Upper lobe of left lung (tissue), 6 donors: Measurements from ENCODE around the gene SEPHS1. TPM values are rescaled to one million over a fixed set of nuclear protein-coding genes. Genes with fewer than 3 reads are reported as not detected.

ENCODE experiments used
- ATAC-seq, 2 donors: fragments of 200-7000 bp; cut with Tn5 transposase; one replicate each; pipeline ENCODE4 v1.9.1; 2022; ENCODE audit warnings: mild to moderate bottlenecking in 2 of 2, moderate library complexity in 2 of 2; ENCODE audit not compliant: low FRiP score in 2 of 2
- DNase-seq, 2 donors: peaks; one replicate each; pipeline ENCODE4 v3.0.0-alpha.2; 2019 to 2020
- H3K27ac ChIP-seq, 4 donors: fragments of 200-600 bp; sonication (generic); one replicate each; pipeline ENCODE4 v1.5.1; 2016 to 2019
- H3K27me3 ChIP-seq, 4 donors: fragments of 200-600 bp; sonication (generic); one replicate each; pipeline ENCODE4 v1.5.1; 2017 to 2019
- H3K36me3 ChIP-seq, 4 donors: fragments of 200-600 bp; sonication (generic); one replicate each; pipeline ENCODE4 v1.5.1; 2016 to 2019
- H3K4me1 ChIP-seq, 4 donors: fragments of 200-600 bp; sonication (generic); one replicate each; pipeline ENCODE4 v1.5.1; 2018 to 2019
- H3K4me3 ChIP-seq, 4 donors: fragments of 200-600 bp; sonication (generic); one replicate each; pipeline ENCODE4 v1.5.1; 2017 to 2019; ENCODE audit warnings: mild to moderate bottlenecking in 2 of 4, moderate library complexity in 1 of 4
- H3K9me3 ChIP-seq, 4 donors: fragments of 200-600 bp; sonication (generic); one replicate each; pipeline ENCODE4 v1.5.1; 2018 to 2019
- EP300 ChIP-seq, 4 donors: sonication (generic); formaldehyde crosslinking; IDR thresholded peaks; one replicate each; pipeline ENCODE4 v1.5.1; 2017; ENCODE audit warnings: antibody characterized with exemption in 4 of 4, control low read depth in 2 of 4
- POLR2A ChIP-seq, 4 donors: fragments of 450-650 bp; IDR thresholded peaks; one replicate each; pipeline ENCODE4 v1.5.1; 2016 to 2017; ENCODE audit warnings: antibody characterized with exemption in 4 of 4, mild to moderate bottlenecking in 2 of 4
- POLR2AphosphoS5 ChIP-seq, 2 donors: sonication (generic); formaldehyde crosslinking; IDR thresholded peaks; one replicate each; pipeline ENCODE4 v1.5.1; 2017; ENCODE audit warnings: antibody characterized with exemption in 2 of 2
- WGBS, 2 donors: methylation state at CpG; one replicate each; pipeline ENCODE4 v1.1.5; 2017 to 2018; 5-methylcytosine and 5-hydroxymethylcytosine counted together
- total RNA-seq, 6 donors: library from RNA; depleted of rRNA in 4 of 6; stranded (reverse); fragments of >200 nt in 4 of 6; gene quantifications; one replicate each; pipeline versions ENCODE4 v1.1.0 to v1.2.1, GENCODE V29; 2016 to 2021
- TF ChIP-seq, protein P1 (sequence below), 6 experiments: fragments of 450-650 bp in 4 of 6; fragments of 200-600 bp in 2 of 6; sonication (generic) in 2 of 6; IDR thresholded peaks; one replicate each; pipeline ENCODE4 v1.5.1; 2016 to 2019; ENCODE audit warnings: antibody characterized with exemption in 6 of 6
- donor health status: DM: no; HTN: no; CAD: no; lungs with moderate emphysema.
- donor health status: DM: no; HTN: yes; CAD: no; lungs with severe emphysema.

SEPHS1 gene
- total RNA-seq, 6 donors from 2014 or later: 10.0 to 41.9 (median 33.8) TPM

DNA sequence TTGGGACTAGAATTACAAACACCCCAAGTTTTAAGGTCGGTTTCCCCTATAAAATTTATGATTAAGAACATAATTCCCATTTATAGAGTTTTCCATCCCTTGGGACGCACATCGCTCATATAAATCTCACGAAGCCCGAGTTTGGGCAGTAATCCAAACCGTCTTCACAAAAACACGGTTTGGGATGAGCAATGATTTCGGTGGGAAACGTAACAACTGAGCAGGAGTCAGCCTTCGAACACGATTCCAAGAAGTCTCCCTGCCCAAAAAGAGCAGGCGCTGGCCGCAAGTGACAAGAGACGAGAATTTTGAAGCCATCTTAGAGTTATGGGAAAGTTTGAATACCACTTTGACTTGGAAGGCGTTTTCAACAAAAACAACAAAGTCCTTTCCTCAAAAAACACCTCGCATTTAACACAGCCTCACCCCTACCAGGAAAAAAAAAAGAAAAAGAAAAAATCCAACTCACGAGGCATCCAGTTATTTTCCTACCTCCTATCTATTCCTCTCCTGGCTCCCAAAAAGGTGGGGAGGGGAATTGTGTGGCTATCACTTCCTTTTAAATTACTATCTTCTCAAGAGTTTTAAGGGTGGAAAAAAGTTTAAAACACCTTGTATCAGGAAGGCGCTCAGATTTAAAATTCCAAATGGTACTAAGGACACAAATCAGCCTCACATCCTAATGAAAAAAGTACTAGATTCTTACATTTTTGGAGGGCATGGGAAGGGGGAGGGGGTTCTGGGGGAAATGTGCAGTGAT lies 1.6 kb downstream of the SEPHS1 start:
- Histone ChIP-seq H3K36me3 (peaks cover 0 to 4% (median 1%) of the 10 kb centered on the region in 4 donors), H3K27ac (peak overlapping the region; percentile 91 to 98 (median 96)), H3K9me3 (no peaks in the 10 kb centered on the region), H3K4me1 (peaks cover 27 to 42% (median 30%) of the 10 kb centered on the region in 4 donors), H3K27me3 (no peaks in the 10 kb centered on the region), H3K4me3 (peak overlapping the region; percentile 64 to 95 (median 86))
- DNase-seq: no peak
- TF ChIP-seq POLR2AphosphoS5 (IDR thresholded peaks at IDR 0.05): no peak
- TF ChIP-seq EP300 (IDR thresholded peaks at IDR 0.05): no peak
- TF ChIP-seq, protein P1, sequence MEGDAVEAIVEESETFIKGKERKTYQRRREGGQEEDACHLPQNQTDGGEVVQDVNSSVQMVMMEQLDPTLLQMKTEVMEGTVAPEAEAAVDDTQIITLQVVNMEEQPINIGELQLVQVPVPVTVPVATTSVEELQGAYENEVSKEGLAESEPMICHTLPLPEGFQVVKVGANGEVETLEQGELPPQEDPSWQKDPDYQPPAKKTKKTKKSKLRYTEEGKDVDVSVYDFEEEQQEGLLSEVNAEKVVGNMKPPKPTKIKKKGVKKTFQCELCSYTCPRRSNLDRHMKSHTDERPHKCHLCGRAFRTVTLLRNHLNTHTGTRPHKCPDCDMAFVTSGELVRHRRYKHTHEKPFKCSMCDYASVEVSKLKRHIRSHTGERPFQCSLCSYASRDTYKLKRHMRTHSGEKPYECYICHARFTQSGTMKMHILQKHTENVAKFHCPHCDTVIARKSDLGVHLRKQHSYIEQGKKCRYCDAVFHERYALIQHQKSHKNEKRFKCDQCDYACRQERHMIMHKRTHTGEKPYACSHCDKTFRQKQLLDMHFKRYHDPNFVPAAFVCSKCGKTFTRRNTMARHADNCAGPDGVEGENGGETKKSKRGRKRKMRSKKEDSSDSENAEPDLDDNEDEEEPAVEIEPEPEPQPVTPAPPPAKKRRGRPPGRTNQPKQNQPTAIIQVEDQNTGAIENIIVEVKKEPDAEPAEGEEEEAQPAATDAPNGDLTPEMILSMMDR (IDR thresholded peaks at IDR 0.05): no peak
- TF ChIP-seq POLR2A (IDR thresholded peaks at IDR 0.05): no peak
- 19 to 31% methylated on average over 18 of the region's 18 CpGs for WGBS, 2 donors
- no peak for ATAC-seq

DNA sequence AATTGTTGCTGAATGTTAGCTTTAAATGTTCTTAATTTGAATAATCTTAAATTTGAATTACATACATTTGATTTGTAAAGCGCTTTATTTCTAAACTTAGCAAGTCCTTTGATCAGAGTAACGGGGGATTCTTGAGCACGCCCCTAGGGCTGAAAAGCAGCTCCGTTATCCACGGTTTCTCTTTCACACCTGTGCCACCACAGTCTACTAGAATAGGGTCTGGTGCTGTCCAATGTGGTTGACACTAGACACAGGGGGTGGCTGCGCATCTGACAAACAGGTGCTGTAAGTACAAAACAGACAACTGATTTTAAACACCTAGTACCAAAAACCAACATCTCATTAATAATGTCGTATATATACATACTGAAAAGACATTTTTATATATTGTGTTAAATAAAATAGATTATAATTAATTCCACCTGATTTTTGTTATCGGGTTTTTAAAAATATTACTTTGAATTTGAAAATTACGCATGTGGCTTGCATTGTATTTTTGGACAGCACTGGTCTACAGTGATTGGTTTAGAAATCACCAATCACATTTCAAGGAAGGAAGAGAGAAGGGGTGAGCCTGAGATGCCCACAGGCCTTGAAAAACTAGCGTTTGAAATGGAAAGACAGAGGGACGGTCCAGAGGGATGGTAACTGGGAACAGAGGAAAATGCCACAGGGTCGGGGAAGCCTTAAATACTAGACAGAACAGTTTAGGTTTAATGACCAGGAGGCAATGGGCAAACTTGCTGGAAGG lies 7.3 kb downstream of the SEPHS1 start:
- TF ChIP-seq, protein P1 (IDR thresholded peaks at IDR 0.05): no peak
- TF ChIP-seq EP300 (IDR thresholded peaks at IDR 0.05) (no peak), POLR2A (IDR thresholded peaks at IDR 0.05) (no peak), POLR2AphosphoS5 (IDR thresholded peaks at IDR 0.05) (no peak)
- ATAC-seq (no peak), DNase-seq (no peak)
- Histone ChIP-seq H3K27ac (no peak overlapping the region), H3K9me3 (no peaks in the 10 kb centered on the region), H3K27me3 (no peaks in the 10 kb centered on the region), H3K36me3 (peaks cover 0 to 18% (median 12%) of the 10 kb centered on the region in 4 donors), H3K4me3 (no peak overlapping the region), H3K4me1 (peaks cover 4 to 17% (median 11%) of the 10 kb centered on the region in 4 donors)
- 86 to 90% methylated on average over 12 of the region's 12 CpGs for WGBS, 2 donors

GRCh38 chr10:13340068-13340467 lies 8.0 kb downstream of the SEPHS1 start:
- Histone ChIP-seq H3K27me3 (no peaks in the 10 kb centered on the region), H3K4me3 (no peak overlapping the region), H3K36me3 (peaks cover 0 to 25% (median 15%) of the 10 kb centered on the region in 4 donors), H3K27ac (no peak overlapping the region), H3K9me3 (no peaks in the 10 kb centered on the region), H3K4me1 (peaks cover 0 to 12% (median 4%) of the 10 kb centered on the region in 4 donors)
- no peak for DNase-seq
- 70 to 81% methylated on average over 9 of the region's 9 CpGs for WGBS, 2 donors
- ATAC-seq: no peak
- TF ChIP-seq, protein P1 (IDR thresholded peaks at IDR 0.05): no peak
- no peak for TF ChIP-seq POLR2AphosphoS5 (IDR thresholded peaks at IDR 0.05)
- TF ChIP-seq POLR2A (IDR thresholded peaks at IDR 0.05): no peak
- no peak for TF ChIP-seq EP300 (IDR thresholded peaks at IDR 0.05)

GRCh38 chr10:13338390-13339110 lies 9.5 kb downstream of the SEPHS1 start:
- H3K4me3 ChIP-seq: no peak overlapping the region
- H3K27ac ChIP-seq: no peak overlapping the region
- ATAC-seq: no peak
- TF ChIP-seq POLR2A (IDR thresholded peaks at IDR 0.05) (no peak), EP300 (IDR thresholded peaks at IDR 0.05) (no peak)
- TF ChIP-seq, protein P1 (IDR thresholded peaks at IDR 0.05): no peak
- no peak for DNase-seq
- no peaks in the 10 kb centered on the region for H3K9me3 ChIP-seq
- peaks cover 0 to 40% (median 19%) of the 10 kb centered on the region in 4 donors for H3K36me3 ChIP-seq
- H3K27me3 ChIP-seq: no peaks in the 10 kb centered on the region
- peaks cover 0 to 8% (median 3%) of the 10 kb centered on the region in 4 donors for H3K4me1 ChIP-seq
- 65 to 70% methylated on average over 10 of the region's 10 CpGs for WGBS, 2 donors
